HG03060 (cell line): ENCODE results near the gene ZNF697.
"Not testable (repeated sequence)": the region's sequence is repeated elsewhere in the genome, so short reads cannot be mapped to it uniquely, and the experiment has no call there.

Experiments
- ATAC-seq: cut with Tn5 transposase; IDR thresholded peaks from one replicate; pipeline ENCODE4 v1.9.1; 2021; ENCODE audit warnings: low read depth, moderate number of reproducible peaks; ENCODE audit not compliant: unreplicated experiment

The ZNF697 gene

DNA sequence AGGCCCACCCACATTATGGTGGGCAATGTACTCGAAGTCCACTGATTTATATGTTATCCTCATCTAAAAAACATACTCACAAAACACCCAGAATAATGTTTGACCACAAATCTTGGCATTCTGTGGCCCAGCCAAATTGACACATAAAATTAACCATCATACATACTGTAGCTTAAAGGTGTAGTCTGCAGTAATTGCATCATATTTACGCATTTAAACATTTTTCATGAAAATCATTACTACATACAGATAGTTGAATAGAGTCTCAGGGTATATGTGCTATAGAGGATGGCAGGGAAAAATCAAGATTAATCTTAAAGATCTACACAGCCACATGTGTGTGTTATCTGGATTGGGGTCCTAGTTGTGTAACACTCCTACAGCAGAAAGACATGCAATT is 14.5 kb downstream of the ZNF697 start:
- ATAC-seq: no peak

DNA sequence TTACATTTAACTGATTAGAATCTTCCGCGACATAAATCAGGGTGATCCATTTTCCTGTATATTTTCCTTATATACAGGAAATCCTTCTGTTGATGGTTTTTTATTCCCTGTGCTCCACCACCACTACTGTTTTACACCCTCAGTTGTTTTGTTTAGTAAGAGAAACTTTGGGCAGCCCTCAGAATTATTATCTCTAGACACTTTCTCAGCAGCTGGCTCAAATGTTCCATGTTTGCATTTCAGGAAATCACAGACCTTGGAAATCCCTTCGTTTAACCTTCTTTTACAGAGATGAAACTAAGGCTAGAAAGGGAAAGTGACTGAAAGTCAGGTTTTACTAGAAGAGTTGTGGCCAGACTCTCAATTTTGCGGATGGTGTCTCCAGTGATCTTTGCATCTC is 15.2 kb downstream of the ZNF697 start:
- ATAC-seq: no peak

DNA sequence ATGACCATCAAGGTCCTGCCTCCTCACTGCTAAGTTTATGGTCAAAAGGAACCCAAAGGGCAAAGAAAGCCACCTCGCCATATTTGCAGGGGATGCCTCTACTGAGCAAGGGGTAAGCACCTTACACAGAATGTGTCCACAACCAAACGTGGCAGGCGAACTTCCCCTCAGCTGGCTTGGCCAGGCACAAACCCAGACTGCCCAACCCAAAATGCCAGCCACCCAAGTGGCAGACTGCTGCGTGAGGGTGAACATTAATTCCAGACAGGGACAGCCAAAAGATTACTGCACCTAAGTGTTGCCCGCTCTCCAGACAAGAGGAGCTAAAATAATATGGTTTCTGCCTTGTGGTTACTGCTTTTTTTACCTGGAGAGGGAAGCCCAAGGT is 16.0 kb downstream of the ZNF697 start:
- no peak for ATAC-seq

DNA sequence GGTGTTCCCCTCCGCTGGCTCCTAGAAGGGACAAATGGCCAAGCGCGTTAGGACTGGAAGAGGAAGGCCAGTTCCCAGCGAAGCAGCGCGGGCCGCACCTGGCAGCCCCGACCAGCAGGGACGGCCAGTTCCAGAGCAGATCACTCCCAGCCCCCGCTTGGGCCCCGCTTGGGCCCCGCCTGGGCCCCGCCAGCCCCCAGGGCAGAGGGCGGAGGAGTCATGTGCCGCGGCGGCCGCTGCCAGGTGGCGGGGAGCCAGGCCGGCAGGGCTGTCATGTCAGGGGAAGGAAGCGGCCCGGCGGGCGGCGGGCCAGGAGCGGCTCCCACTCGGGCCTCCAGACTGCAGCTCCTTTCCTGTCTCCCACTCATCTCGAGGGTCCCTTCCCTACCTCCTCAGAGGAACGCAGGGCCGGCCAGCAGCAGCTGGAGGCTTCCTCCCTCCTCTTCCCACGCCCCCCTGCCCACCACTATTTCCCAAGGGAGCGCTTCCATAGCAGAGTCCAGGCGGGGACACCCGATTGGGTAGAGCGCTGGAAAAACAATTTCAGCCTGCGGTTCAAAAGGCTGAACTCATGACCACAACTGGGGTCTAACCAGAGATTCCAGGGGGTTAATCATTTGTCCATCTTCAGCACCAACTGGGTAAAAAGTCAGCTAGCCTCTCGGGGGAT is 16.5 kb downstream of the ZNF697 start:
- ATAC-seq: no peak

DNA sequence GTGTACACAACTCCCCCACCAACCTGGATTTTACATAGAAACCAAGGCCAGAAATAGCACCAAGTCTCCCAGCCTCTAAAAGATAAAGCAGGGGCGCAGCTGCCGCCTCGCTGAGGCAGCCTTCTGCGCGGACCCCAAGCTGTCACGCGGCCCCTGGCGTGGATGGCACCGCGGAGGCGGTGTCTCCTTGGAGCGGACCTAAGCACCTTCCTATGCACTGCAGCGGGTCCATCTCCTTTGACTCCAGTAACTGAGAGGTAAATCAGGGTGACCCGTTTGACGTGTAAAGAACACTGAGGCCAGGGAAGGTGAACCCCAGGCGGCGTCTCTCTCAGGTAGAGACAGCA is 17.0 kb downstream of the ZNF697 start:
- ATAC-seq: no peak

DNA sequence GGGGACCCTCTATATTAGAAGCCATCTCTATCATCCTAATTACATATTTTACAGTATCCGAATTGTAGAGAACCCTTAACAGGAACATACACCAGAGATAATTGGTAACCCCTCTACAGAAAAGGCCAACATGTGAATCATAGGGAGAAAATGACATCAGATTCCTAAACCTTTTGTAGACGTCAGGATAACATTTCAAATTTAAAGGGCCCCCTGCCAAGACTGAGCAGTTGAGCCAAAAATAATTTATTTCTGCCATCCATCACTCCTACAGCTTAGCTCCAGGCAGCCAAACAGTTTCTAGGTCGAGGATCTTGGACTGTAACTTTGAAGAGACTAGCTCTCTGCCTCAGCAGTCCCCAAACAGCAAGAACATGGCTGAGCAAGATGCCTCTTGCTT is 21.2 kb downstream of the ZNF697 start:
- ATAC-seq: no peak

DNA sequence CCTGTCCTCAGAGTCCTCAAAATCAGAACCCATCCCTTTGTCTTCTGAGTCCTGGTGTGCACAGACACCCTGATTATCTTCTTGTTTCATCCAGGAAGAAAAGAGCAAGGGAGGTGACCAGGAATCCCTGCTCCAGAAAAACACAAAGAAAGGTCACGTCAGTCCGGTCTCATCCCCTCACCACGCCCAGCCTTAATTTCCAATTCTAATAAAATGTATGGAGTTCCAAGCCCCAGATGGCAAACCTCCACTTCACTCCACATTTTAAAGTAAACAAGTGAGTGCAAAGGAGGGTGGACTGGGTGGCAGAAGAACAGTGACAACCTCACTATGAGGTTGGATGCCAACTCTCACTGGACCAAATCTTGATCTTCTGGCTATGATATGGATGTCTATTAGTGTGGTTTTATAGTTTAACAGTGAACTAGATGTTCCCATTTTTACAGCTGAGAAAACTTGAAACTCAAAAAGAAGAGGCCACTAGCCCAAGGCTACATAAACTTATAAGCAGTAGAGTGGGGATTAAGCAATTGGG is 22.0 kb downstream of the ZNF697 start:
- no peak for ATAC-seq

DNA sequence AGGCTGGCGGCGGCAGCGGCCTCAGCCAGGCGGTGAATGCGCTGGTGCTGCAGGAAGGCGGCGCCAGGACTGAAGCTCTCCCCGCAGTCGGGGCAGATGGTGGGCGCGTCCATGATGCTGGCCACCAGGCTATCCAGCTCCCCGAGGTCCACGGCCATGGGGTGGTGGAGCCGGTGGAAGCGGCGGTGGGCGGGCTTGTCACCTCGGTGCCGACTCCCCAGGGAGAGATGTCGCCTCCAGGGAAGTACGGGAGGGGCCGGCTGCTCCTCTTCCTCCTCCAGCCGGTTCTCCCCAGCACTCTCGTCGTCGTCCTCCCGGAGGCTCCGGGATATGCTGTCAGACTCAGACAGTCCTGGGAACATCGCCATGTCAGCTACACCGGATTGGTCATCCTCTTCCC is 24.4 kb downstream of the ZNF697 start:
- ATAC-seq: no peak

DNA sequence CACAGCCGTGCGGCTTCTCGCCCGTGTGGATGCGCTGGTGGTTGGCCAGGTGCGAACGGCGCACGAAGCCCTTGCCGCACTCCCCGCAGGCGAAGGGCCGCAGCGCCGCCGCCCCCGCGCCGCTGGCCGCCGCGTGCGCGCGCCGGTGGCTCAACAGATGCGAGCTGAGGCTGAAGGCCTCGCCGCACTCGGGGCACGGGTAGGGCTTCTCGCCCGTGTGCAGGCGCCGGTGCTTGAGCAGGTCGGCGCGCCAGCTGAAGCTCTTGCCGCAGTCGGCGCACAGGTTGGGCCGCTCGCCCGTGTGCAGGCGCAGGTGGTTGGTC is 24.9 kb downstream of the ZNF697 start:
- no peak for ATAC-seq

DNA sequence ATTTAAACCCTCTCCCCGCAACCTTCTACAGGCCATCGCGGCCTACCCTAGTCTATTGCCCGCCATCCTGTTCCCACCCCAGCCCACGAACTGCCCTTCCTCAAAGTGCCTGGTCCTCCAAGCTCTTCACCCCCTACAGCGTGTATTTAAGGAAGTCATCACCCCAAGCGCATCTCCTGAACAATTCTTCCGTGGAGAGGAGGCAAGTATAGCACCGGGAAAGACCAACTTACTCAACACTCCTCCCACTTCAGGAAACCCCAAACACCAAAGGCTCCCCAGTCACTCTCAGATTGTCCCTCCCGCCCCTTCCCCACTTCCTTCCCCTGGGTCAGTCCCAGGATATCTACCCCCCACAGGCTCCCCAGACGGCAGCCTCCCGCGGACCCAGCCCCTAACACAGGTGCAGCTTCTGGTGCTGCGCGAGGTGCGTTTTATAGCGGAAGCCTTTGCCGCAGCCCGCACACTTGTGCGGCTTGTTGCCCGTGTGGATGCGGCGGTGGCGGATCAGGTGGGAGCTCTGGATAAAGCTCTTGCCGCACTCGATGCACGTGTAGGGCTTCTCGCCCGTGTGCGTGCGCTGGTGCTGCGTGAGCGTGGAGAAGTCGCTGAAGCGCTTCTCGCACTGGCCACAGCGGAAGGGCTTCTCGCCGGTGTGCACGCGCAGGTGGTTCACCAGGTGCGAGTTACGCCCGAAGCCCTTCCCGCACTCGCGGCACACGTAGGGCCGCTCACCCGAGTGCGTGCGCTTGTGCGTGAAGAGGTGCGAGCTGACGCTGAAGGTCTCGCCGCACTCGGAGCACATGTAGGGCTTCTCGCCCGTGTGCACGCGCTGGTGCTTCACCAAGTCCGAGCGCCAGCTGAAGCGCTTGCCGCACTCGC is 25.5 kb downstream of the ZNF697 start:
- ATAC-seq: no peak

DNA sequence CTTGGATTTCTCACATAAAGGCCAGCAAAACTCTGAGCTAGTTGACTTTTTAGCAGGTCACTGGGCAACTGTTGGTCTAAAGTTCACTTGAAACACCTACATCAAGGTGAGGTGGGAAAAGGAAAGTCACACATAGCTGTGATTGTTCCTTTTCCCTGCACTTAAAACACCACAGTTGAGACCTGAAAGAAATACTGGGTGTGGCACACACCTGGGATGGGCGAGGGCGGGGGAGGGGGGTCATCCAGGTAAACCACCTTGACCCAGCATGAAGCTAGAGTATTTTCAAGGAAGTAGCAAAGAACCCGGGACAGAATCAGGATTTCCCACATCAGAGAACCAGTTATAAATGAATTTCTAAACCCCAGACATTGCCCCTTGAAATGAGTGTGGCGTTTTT is 26.4 kb downstream of the ZNF697 start:
- no peak for ATAC-seq

DNA sequence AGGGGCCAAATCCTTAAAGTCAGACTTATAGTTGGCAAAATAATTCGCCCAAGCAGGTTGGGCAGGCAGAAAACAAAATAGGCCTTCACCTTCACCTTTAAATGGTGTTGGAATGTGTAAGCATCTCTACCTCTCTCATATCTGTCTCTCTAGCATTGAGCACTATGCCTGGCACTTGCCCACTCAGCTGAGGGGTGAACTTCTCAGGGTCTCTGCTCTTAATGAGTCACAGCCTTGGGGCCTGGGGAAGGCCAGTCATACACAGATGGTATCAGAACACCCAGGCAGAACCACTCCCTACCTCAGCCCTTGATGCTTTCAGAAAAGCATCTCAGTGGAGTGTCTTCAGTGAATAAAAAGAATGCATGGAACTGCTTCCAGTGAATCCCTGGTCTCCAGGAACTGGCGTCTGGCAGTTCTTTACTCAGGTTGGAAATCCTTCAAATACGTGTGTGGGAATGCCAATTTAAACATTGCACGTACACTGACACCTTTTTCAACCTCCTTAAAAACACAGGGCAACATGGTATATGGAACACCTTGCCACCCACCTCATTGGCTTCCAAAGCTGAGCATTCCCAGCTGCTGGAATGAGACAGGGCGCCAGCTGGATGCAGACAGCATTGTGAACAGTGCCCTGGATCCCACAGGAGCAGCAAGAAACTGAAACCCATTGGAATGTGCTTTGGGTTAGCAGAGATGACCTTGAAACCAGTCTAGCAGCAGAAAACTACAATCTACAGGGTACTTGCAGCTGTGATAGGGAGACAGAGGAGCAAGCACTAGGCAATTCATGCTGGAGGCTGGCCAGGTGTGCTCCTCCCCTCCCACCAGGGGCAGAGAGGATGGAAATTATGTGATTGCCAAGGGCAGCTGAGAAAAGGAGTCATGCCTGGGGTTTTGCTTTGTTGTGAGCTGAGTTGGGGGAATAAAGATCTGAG is 30.0 kb downstream of the ZNF697 start:
- ATAC-seq: no peak

DNA sequence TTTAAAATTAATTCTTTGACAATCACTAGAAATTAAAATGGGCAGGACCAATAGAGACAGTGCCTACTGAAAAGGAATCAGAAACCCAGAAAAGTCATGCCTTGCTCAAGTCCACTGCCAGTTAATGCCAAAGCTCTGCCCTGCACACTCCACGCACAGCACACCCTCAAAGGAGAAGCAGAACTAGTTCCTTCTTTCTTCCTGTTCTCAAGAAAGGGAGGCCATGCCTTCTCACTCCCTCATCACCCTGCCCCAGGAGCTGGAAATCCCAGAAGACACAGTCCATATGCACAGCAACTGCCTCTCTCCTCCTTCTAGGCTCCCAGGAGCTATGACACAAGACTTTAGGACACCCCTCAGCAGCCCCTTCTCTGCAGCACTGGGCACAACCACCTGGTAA is 31.3 kb downstream of the ZNF697 start:
- not testable (repeated sequence) for ATAC-seq

DNA sequence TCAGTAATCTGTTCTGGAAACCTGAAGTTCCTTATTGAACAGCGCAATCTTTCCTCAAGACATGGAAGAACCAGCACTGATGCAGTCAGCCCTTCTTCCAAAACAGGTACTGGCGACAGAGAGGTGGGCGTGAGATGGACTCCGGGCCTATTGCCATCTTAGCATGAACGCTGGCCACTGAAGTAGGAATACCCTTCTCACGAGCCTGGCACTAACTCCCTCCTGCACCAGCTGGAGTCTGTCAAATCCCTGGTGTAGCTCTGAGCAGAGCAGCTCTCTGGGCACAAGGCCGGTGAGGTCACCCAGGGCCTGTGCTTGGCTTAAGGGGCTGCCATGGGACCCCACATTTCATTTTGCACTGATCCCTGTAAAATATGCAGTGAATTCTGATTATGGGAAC is 33.0 kb downstream of the ZNF697 start:
- not testable (repeated sequence) for ATAC-seq

DNA sequence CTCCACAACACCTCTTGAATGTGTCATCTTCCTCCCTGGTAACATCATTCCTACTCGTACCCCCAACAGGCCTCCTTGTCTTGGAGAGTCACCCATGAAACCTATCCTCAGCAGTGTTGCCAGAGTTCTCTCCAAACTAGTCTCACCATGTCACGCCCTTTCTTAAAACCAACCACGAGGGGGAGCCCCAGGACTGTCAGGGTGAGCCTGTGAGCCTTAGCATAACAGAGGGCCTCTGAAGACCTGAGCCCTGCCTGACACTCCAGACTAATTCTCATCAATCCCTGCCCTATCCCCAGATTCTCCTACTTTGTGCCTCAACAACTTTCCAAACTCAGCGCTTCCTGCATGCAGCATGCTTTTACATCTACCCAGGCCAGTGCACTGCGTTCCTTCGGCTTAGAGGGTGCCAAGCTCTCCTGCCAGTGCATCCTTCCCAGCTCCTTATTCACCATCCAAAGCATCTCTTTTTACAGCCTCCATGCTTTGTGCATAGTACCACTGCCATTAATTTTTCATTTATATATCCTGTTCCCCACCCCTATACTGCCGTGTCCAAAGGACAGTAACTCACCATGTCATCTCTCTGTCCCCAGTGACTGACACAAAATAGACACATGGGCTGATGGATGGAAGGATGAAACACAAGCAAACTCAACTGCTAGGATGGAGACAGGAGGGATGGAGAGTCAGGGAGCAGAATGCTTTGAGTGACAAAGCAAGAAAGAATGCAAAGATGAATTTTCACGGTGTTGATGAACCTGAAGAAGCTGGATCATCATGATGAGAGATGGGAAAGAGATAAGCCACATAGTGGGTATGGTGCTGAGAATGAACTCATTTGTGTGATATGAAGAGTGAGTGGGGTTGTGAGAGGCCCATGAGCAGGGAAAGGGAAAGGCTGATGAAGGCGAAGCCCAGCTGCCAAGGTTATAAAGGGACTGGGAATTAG is 34.0 kb downstream of the ZNF697 start:
- ATAC-seq: no peak

DNA sequence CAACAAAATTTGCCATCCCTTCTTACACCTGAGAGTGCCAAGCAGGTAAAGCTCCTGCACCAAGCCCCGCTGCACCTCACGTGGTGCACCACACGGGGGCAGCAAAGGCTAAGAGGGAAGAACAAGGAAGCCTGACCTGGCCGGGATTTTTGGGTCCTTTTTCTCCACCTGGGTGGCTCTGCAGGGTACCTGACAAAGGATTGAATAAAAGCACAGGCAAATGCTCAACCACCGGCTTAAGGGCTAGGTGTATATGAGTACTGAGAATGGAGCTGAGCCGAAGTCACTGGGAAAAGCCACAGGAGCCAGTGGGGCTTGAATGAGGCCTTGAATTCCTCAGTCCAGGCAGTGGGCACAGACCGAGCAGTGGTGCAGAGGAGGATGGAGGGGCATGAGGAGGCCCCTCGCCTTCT is 36.4 kb downstream of the ZNF697 start:
- ATAC-seq: no peak

DNA sequence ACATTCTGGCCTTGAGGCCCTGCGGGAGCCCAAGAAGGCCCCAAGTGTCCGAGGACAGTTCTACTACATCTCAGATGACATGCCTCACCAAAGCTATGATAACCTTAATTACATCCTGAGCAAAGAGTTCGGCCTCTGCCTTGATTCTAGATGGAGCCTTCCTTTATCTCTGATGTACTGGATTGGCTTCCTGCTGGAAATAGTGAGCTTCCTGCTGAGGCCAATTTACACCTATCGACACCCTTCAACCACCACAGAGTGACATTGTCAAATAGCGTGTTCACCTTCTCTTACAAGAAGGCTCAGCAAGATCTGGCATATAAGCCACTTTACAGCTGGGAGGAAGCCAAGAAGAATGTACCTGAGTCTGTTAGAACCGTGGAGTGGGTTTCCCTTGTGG is 39.2 kb downstream of the ZNF697 start:
- not testable (repeated sequence) for ATAC-seq

DNA sequence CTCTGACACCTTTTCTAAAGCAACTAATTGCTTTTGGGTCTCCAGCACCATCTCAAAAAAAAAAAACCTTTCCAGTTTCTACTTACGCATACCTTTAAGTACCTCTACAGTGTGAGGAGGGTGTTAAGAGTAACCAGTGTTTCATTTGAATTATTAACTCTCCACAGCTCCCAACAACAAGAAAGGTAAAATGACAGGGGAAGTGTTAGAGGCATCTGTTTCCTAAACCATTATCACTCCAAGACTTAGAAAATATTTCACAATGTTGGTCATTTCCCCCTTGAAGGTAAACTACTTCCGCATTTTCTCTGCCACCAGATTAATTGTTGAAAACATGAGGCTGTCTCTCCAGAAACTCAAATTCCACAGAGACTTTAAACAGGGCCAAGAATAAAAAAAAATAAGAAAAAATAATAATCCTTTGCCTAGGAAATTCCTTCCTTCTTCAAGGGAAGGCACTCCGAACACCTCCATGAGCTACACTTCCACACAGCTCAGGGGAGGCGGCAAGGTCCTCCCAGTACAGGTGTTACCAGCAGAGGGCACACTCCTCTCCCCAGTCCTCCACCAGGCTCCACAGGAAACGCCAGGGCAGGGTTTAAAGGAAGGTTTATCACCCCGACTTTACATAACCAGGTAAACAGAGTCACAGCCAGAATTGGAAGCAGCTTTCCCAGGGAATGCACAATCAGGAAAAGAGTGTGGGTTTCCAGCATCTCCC is 40.8 kb downstream of the ZNF697 start:
- ATAC-seq: not testable (repeated sequence)

DNA sequence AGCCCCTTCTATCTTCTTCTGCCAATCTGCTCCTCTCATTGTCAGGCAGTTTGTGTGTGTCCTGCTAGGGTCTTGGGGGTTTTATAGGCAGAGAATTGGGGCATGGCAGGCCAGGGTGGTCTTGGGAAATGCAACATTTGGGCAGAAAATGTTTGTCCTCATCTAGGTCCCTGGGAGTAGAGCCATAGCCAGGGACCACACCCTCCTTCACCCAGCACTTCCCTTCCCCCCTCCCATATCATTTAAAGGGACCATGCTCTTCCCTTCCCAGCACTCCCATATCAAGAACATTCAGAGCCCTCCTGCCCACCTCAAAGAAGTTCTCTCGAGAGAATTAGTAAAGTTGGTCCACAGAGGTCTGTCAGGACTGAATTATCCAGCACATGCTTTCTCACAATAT is 41.7 kb downstream of the ZNF697 start:
- no peak for ATAC-seq
